Measurements from ENCODE around the gene SVEP1.

SVEP1 gene

GRCh38 chr9:110332766-110333165 is 246.8 kb downstream of the SVEP1 start:
- H3K9me2 ChIP-seq (ENCODE audit: low read depth, low read length): no peaks in the 10 kb centered on the region
- no peaks in the 10 kb centered on the region for H3K9me3 ChIP-seq (ENCODE audit: low read length)
- H3K4me3 ChIP-seq (ENCODE audit: low read depth, low read length, poor library complexity, severe bottlenecking): no peak overlapping the region
- H3K27me3 ChIP-seq (ENCODE audit: insufficient read depth, low read length): no peaks in the 10 kb centered on the region
- H3K36me3 ChIP-seq (ENCODE audit: insufficient read depth, low read length): no peaks in the 10 kb centered on the region
- H3K79me2 ChIP-seq (ENCODE audit: insufficient read depth, low read length): no peaks in the 10 kb centered on the region
- no peak overlapping the region for H3K4me2 ChIP-seq (ENCODE audit: low read length)
- no peaks in the 10 kb centered on the region for H4K20me1 ChIP-seq (ENCODE audit: insufficient read depth, low read length)
- no peak overlapping the region for H3K9ac ChIP-seq (ENCODE audit: low read length)
- H3F3A ChIP-seq (ENCODE audit: insufficient read depth, low read length): no peaks in the 10 kb centered on the region
- no peaks in the 10 kb centered on the region for H3K4me1 ChIP-seq (ENCODE audit: insufficient read depth, low read length, severe bottlenecking)
- no peak overlapping the region for H3K27ac ChIP-seq (ENCODE audit: low read depth, low read length, poor library complexity, severe bottlenecking)
- TF ChIP-seq CTCF (IDR thresholded peaks at IDR 0.05; ENCODE audit: low read length): no peak
- no peak for TF ChIP-seq EZH2 (IDR thresholded peaks at IDR 0.05; ENCODE audit: borderline replicate concordance, low read length)
- no peak overlapping the region for H2AFZ ChIP-seq (ENCODE audit: low read length)

GRCh38 chr9:110330484-110331105 is 248.9 kb downstream of the SVEP1 start:
- no peak overlapping the region for H2AFZ ChIP-seq (ENCODE audit: low read length)
- no peaks in the 10 kb centered on the region for H3K27me3 ChIP-seq (ENCODE audit: insufficient read depth, low read length)
- no peak overlapping the region for H3K4me2 ChIP-seq (ENCODE audit: low read length)
- no peak overlapping the region for H3K27ac ChIP-seq (ENCODE audit: low read depth, low read length, poor library complexity, severe bottlenecking)
- H3K9me3 ChIP-seq (ENCODE audit: low read length): no peaks in the 10 kb centered on the region
- no peaks in the 10 kb centered on the region for H3K79me2 ChIP-seq (ENCODE audit: insufficient read depth, low read length)
- H3K9me2 ChIP-seq (ENCODE audit: low read depth, low read length): no peaks in the 10 kb centered on the region
- H4K20me1 ChIP-seq (ENCODE audit: insufficient read depth, low read length): no peaks in the 10 kb centered on the region
- no peak for TF ChIP-seq CTCF (IDR thresholded peaks at IDR 0.05; ENCODE audit: low read length)
- TF ChIP-seq EZH2 (IDR thresholded peaks at IDR 0.05; ENCODE audit: borderline replicate concordance, low read length): no peak
- H3F3A ChIP-seq (ENCODE audit: insufficient read depth, low read length): no peaks in the 10 kb centered on the region
- no peaks in the 10 kb centered on the region for H3K36me3 ChIP-seq (ENCODE audit: insufficient read depth, low read length)
- H3K4me1 ChIP-seq (ENCODE audit: insufficient read depth, low read length, severe bottlenecking): no peaks in the 10 kb centered on the region
- no peak overlapping the region for H3K4me3 ChIP-seq (ENCODE audit: low read depth, low read length, poor library complexity, severe bottlenecking)
- no peak overlapping the region for H3K9ac ChIP-seq (ENCODE audit: low read length)

- Histone ChIP-seq H3K79me2 (ENCODE audit: insufficient read depth, low read length) (no peaks in the 10 kb centered on the region), H3K9me3 (ENCODE audit: low read length) (no peaks in the 10 kb centered on the region), H3K27ac (ENCODE audit: low read depth, low read length, poor library complexity, severe bottlenecking) (no peak overlapping the region), H3K4me1 (ENCODE audit: insufficient read depth, low read length, severe bottlenecking) (no peaks in the 10 kb centered on the region), H4K20me1 (ENCODE audit: insufficient read depth, low read length) (no peaks in the 10 kb centered on the region), H3K4me2 (ENCODE audit: low read length) (no peak overlapping the region), H3K9ac (ENCODE audit: low read length) (no peak overlapping the region), H3F3A (ENCODE audit: insufficient read depth, low read length) (no peaks in the 10 kb centered on the region), H2AFZ (ENCODE audit: low read length) (no peak overlapping the region), H3K27me3 (ENCODE audit: insufficient read depth, low read length) (no peaks in the 10 kb centered on the region), H3K36me3 (ENCODE audit: insufficient read depth, low read length) (no peaks in the 10 kb centered on the region), H3K9me2 (ENCODE audit: low read depth, low read length) (no peaks in the 10 kb centered on the region), H3K4me3 (ENCODE audit: low read depth, low read length, poor library complexity, severe bottlenecking) (no peak overlapping the region)
- TF ChIP-seq EZH2 (IDR thresholded peaks at IDR 0.05; ENCODE audit: borderline replicate concordance, low read length): no peak
- TF ChIP-seq CTCF (IDR thresholded peaks at IDR 0.05; ENCODE audit: low read length): no peak
Observed at GRCh38 chr9:110329639-110330230, 249.8 kb downstream of the SVEP1 start.

Data from OCI-LY1 (cell line).